K562 (cell line): Measurements from ENCODE around the gene PLEKHA8. TPM values are rescaled to one million over a fixed set of nuclear protein-coding genes. Genes with fewer than 3 reads are reported as not detected.

Experiments
- ATAC-seq: fragments of 200-7000 bp; cut with Tn5 transposase; 3 replicates; pipeline ENCODE4 v1.9.1; 2020; ENCODE audit warnings: moderate library complexity
- BruUV-seq: library from RNA; stranded (reverse); fragments of 400-500 nt; replicated peaks from 2 replicates; lab custom pipeline; 2021; lab: Mats Ljungman, UMichigan
- CTCF ChIA-PET: fragments of 300-600 bp; formaldehyde crosslinking; extraction: SDS; loops from one replicate; lab custom pipeline; 2021; ENCODE audit warnings: low intra/inter-chr PET ratio; lab: Yijun Ruan, JAX
- POLR2A ChIA-PET: fragments of 300-600, 350-650 bp; sonication (Branson Sonifier 250); formaldehyde crosslinking; extraction: SDS; loops from one replicate; lab custom pipeline; 2021; ENCODE audit warnings: antibody characterized with exemption, inconsistent platforms; lab: Yijun Ruan, JAX
- DNase-seq, 4 experiments: peaks; one replicate each; pipeline versions ENCODE4 v3.0.0 to v3.0.0-alpha.2; 2011 to 2018; ENCODE audit warnings: low spot score in 3 of 4, mixed read lengths in 3 of 4; ENCODE audit errors: extremely low read depth in 1 of 4
- FAIRE-seq: peaks from 2 replicates; lab custom pipeline; 2011; peaks lifted over from hg19 to GRCh38; lab: Jason Lieb, UNC
- H2AFZ ChIP-seq: 2 replicates; pipeline ENCODE4 v1.6.0; 2011; ENCODE audit warnings: low read depth, low read length, control low read depth, inconsistent platforms
- H3K27ac ChIP-seq: fragments of 200-600 bp; 3 replicates; pipeline ENCODE4 v1.8.0; 2011; ENCODE audit warnings: low read depth, mild to moderate bottlenecking, control low read depth, inconsistent platforms, low read length, moderate library complexity, mixed read lengths; ENCODE audit errors: extremely low read depth
- H3K27me3 ChIP-seq, 2 experiments: fragments of 300-600 bp in 1 of 2; 2 replicates in 1 of 2; 3 replicates in 1 of 2; pipeline versions ENCODE4 v1.6.0 to v1.8.0; 2011; ENCODE audit warnings: inconsistent platforms in 2 of 2, low read length in 2 of 2, mild to moderate bottlenecking in 1 of 2, mixed read lengths in 1 of 2, moderate library complexity in 1 of 2; ENCODE audit not compliant: control insufficient read depth in 2 of 2, insufficient read depth in 2 of 2
- H3K36me3 ChIP-seq: fragments of 300-600 bp; 3 replicates; pipeline ENCODE4 v1.8.0; 2011; ENCODE audit warnings: mild to moderate bottlenecking, low read length, inconsistent platforms; ENCODE audit not compliant: control insufficient read depth, insufficient read depth
- H3K4me1 ChIP-seq, 2 experiments: fragments of 200-600 bp in 1 of 2; replicated peaks in 1 of 2; 2 replicates in 1 of 2; 3 replicates in 1 of 2; pipeline versions ENCODE4 v1.5.1 to v1.8.0; 2011; ENCODE audit warnings: inconsistent platforms in 2 of 2, low read length in 2 of 2, mild to moderate bottlenecking in 1 of 2, mixed read lengths in 1 of 2, moderate library complexity in 1 of 2; ENCODE audit not compliant: control insufficient read depth in 2 of 2, insufficient read depth in 2 of 2
- H3K4me2 ChIP-seq: 2 replicates; pipeline ENCODE4 v1.6.1; 2011; ENCODE audit warnings: low read length, control low read depth, inconsistent platforms, mixed read lengths; ENCODE audit not compliant: insufficient read depth
- H3K4me3 ChIP-seq: fragments of 200-600 bp; sonication (generic), shearing (Covaris generic); 2 replicates; pipeline ENCODE4 v1.5.1; 2016; ENCODE audit warnings: control low read depth, inconsistent platforms
- H3K79me2 ChIP-seq: fragments of 200-600 bp; 3 replicates; pipeline ENCODE4 v1.8.0; 2011; ENCODE audit warnings: low read length, inconsistent platforms; ENCODE audit not compliant: control insufficient read depth, insufficient read depth
- H3K9ac ChIP-seq, 2 experiments: 2 replicates each; pipeline versions ENCODE4 v1.6.0 to v1.6.1; 2011; ENCODE audit warnings: low read depth in 2 of 2, low read length in 2 of 2, control low read depth in 1 of 2, inconsistent platforms in 1 of 2, mild to moderate bottlenecking in 1 of 2, mixed read lengths in 1 of 2; ENCODE audit not compliant: insufficient read depth in 1 of 2
- H3K9me1 ChIP-seq: one replicate; pipeline ENCODE4 v1.6.0; 2011; ENCODE audit warnings: inconsistent platforms, mild to moderate bottlenecking, low read length, moderate library complexity; ENCODE audit not compliant: control insufficient read depth, insufficient read depth
- H3K9me3 ChIP-seq: replicated peaks from 2 replicates; pipeline ENCODE4 v1.5.1; 2011; ENCODE audit warnings: low read depth, low read length, inconsistent platforms; ENCODE audit not compliant: control insufficient read depth, insufficient read depth
- H4K20me1 ChIP-seq: replicated peaks from 2 replicates; pipeline ENCODE4 v1.6.1; 2011; ENCODE audit warnings: low read length, inconsistent platforms, mixed read lengths; ENCODE audit not compliant: control insufficient read depth, insufficient read depth
- RNF2 ChIP-seq: sonication (generic); IDR thresholded peaks from 2 replicates; pipeline ENCODE4 v1.6.1; 2016
- WGBS: fragments of 100-300 bp; shearing (Covaris generic); methylation state at CpG from one replicate; pipeline ENCODE4 v1.1.6; 2016; ENCODE audit warnings: low coverage, mixed read lengths; ENCODE audit not compliant: insufficient coverage; ENCODE audit errors: missing lambda C conversion rate; 5-methylcytosine and 5-hydroxymethylcytosine counted together
- in situ Hi-C: fragments of 300-500 bp; cut with MboI; formaldehyde crosslinking; loops from 4 replicates; pipeline ENCODE4 v1.15.0; 2018; ENCODE audit warnings: inconsistent platforms, mixed read lengths
- intact Hi-C: fragments of 100-400 bp; cut with micrococcal nuclease; formaldehyde crosslinking; loops from 2 replicates; pipeline ENCODE4 v1.14.2; 2022
- polyA plus RNA-seq, 8 experiments: library from polyadenylated mRNA; depleted of rRNA in 4 of 8; stranded (reverse) in 5 of 8; unstranded in 3 of 8; fragments of >200 nt; fragmentation: Nextera tagmentation in 2 of 8; fragmentation: Illumina TruSeq in 1 of 8; extraction: Ambion mirVana in 2 of 8; extraction: Trizol in 1 of 8; gene quantifications; 2 replicates each; pipeline versions ENCODE4 v1.2.1 to v1.2.3, GENCODE V29; 2011 to 2014; ENCODE audit warnings: inconsistent platforms in 1 of 8, missing spikeins in 1 of 8
- total RNA-seq, 7 experiments: library from RNA; depleted of rRNA in 6 of 7; stranded (reverse); fragments of >200 nt in 6 of 7; fragmentation: Illumina TruSeq in 2 of 7; extraction: Trizol in 2 of 7; gene quantifications; 2 replicates each; pipeline versions ENCODE4 v1.2.1 to v1.2.3, GENCODE V29; 2011 to 2021; ENCODE audit warnings: low replicate concordance in 1 of 7
- TF ChIP-seq, protein P1 (sequence below): conservative IDR thresholded peaks from 2 replicates; pipeline ENCODE4 v1.6.1; 2011; ENCODE audit warnings: low read depth, mild to moderate bottlenecking, low read length; ENCODE audit not compliant: control insufficient read depth
- TF ChIP-seq, protein P2 (sequence below): fragments of 250-450 bp; sonication (Bioruptor Pico); IDR thresholded peaks from 2 replicates; pipeline ENCODE4 v1.9.0; 2021; ENCODE audit warnings: mild to moderate bottlenecking, inconsistent platforms
- TF ChIP-seq, protein P3 (sequence below): sonication (generic); IDR thresholded peaks from 2 replicates; pipeline ENCODE4 v1.6.1; 2016
- TF ChIP-seq, protein P4 (sequence below): fragments of 450-650 bp; IDR thresholded peaks from 2 replicates; pipeline ENCODE4 v1.6.1; 2016; ENCODE audit warnings: low read depth

The PLEKHA8 gene
- total and polyA plus RNA-seq, 9 of the 15 experiments (the other 6 are each of a cell fraction or from before 2014, with no cell fraction given): 3.2 to 16.3 (median 11.8) TPM

DNA sequence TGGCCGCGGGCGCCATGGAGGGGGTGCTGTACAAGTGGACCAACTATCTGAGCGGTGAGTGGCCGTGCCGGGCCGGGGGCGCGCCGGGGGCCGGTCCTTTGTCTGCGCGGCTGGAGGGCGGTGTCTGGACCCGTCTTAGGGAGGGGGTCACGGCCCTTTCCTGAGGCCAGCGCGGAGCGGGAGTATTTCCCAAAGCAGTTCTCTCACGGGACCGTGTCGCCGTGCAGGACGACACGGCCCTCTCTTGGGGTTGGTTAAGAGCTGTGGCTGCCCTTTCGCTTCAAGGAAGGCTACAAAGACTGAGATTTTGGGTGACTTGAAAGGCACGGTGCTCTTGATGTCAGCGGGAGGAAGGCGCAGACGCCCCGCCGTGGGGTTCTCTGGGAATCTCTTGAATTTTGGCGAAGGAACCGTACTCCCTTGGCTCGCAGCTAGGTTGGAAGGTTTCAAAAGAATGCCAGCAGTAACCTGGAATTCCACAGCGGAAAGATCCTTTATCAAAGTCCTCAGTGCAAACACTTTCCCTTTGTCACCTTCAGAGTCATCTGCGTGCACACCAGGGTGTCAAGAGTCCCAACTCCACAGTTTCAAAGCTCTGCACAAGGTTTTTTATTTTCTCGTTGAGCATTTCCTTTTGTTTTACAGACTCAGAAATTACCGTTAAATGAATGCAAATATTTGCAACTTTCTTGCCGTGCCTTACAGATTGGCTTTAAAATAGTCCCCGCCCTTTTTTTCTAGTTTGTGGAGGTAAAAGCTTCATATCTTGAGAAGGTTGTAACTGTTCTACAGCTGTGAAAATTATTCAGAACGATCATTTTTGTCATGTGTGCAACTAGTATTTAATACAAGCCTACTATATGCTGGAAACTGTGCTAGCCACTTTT lies 780 bp downstream of the PLEKHA8 start (continued):
- TF ChIP-seq, protein P1, sequence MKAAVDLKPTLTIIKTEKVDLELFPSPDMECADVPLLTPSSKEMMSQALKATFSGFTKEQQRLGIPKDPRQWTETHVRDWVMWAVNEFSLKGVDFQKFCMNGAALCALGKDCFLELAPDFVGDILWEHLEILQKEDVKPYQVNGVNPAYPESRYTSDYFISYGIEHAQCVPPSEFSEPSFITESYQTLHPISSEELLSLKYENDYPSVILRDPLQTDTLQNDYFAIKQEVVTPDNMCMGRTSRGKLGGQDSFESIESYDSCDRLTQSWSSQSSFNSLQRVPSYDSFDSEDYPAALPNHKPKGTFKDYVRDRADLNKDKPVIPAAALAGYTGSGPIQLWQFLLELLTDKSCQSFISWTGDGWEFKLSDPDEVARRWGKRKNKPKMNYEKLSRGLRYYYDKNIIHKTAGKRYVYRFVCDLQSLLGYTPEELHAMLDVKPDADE: no peak
- TF ChIP-seq, protein P2, sequence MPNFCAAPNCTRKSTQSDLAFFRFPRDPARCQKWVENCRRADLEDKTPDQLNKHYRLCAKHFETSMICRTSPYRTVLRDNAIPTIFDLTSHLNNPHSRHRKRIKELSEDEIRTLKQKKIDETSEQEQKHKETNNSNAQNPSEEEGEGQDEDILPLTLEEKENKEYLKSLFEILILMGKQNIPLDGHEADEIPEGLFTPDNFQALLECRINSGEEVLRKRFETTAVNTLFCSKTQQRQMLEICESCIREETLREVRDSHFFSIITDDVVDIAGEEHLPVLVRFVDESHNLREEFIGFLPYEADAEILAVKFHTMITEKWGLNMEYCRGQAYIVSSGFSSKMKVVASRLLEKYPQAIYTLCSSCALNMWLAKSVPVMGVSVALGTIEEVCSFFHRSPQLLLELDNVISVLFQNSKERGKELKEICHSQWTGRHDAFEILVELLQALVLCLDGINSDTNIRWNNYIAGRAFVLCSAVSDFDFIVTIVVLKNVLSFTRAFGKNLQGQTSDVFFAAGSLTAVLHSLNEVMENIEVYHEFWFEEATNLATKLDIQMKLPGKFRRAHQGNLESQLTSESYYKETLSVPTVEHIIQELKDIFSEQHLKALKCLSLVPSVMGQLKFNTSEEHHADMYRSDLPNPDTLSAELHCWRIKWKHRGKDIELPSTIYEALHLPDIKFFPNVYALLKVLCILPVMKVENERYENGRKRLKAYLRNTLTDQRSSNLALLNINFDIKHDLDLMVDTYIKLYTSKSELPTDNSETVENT (CRISPR knock-in tag): no peak
- no peak for TF ChIP-seq RNF2

DNA sequence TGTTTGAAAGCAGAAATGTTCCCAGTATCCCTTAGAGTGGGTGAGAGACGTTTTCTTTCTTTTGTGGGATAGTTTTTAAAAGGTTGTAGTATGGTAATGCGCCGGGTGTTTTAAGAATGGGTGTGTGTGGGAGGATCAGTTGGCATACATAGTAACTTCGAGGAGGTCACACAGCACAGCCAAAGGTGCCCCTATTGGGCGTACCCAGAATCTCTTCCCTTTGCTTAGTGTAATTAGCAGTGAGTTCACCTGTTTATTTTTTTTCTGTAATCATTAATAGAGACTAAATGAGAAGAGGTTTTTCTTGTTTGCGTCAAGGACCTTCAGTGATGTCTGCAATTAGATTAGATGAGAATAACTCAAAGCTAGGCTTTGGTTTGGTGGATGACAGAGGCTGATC lies 1.5 kb downstream of the PLEKHA8 start:
- Histone ChIP-seq H3K4me2 (peak overlapping the region; percentile 95), H3K9me3 (no peaks in the 10 kb centered on the region), H3K9me1 (no peaks in the 10 kb centered on the region), H3K9ac (no peak overlapping the region; a peak in 1 of 4 replicates), H3K4me1 (peaks cover 14% of the 10 kb centered on the region in 2 experiments; a peak in 4 of 5 replicates), H2AFZ (no peak overlapping the region), H3K4me3 (peak overlapping the region; percentile 82), H3K36me3 (peaks cover under 1% of the 10 kb centered on the region; the same call in 1 of the 3 replicates), H3K79me2 (peaks cover 65% of the 10 kb centered on the region), H4K20me1 (no peaks in the 10 kb centered on the region), H3K27ac (no peak overlapping the region), H3K27me3 (no peaks in the 10 kb centered on the region)
- CTCF ChIA-PET: no interaction called here
- ATAC-seq: no peak
- FAIRE-seq: no peak
- WGBS: 9% methylated on average over 6 of the region's 6 CpGs
- POLR2A ChIA-PET: no interaction called here
- TF ChIP-seq, protein P3, sequence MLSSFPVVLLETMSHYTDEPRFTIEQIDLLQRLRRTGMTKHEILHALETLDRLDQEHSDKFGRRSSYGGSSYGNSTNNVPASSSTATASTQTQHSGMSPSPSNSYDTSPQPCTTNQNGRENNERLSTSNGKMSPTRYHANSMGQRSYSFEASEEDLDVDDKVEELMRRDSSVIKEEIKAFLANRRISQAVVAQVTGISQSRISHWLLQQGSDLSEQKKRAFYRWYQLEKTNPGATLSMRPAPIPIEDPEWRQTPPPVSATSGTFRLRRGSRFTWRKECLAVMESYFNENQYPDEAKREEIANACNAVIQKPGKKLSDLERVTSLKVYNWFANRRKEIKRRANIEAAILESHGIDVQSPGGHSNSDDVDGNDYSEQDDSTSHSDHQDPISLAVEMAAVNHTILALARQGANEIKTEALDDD: peak; percentile 48; the same call in 1 of the 2 replicates
- TF ChIP-seq, protein P4, sequence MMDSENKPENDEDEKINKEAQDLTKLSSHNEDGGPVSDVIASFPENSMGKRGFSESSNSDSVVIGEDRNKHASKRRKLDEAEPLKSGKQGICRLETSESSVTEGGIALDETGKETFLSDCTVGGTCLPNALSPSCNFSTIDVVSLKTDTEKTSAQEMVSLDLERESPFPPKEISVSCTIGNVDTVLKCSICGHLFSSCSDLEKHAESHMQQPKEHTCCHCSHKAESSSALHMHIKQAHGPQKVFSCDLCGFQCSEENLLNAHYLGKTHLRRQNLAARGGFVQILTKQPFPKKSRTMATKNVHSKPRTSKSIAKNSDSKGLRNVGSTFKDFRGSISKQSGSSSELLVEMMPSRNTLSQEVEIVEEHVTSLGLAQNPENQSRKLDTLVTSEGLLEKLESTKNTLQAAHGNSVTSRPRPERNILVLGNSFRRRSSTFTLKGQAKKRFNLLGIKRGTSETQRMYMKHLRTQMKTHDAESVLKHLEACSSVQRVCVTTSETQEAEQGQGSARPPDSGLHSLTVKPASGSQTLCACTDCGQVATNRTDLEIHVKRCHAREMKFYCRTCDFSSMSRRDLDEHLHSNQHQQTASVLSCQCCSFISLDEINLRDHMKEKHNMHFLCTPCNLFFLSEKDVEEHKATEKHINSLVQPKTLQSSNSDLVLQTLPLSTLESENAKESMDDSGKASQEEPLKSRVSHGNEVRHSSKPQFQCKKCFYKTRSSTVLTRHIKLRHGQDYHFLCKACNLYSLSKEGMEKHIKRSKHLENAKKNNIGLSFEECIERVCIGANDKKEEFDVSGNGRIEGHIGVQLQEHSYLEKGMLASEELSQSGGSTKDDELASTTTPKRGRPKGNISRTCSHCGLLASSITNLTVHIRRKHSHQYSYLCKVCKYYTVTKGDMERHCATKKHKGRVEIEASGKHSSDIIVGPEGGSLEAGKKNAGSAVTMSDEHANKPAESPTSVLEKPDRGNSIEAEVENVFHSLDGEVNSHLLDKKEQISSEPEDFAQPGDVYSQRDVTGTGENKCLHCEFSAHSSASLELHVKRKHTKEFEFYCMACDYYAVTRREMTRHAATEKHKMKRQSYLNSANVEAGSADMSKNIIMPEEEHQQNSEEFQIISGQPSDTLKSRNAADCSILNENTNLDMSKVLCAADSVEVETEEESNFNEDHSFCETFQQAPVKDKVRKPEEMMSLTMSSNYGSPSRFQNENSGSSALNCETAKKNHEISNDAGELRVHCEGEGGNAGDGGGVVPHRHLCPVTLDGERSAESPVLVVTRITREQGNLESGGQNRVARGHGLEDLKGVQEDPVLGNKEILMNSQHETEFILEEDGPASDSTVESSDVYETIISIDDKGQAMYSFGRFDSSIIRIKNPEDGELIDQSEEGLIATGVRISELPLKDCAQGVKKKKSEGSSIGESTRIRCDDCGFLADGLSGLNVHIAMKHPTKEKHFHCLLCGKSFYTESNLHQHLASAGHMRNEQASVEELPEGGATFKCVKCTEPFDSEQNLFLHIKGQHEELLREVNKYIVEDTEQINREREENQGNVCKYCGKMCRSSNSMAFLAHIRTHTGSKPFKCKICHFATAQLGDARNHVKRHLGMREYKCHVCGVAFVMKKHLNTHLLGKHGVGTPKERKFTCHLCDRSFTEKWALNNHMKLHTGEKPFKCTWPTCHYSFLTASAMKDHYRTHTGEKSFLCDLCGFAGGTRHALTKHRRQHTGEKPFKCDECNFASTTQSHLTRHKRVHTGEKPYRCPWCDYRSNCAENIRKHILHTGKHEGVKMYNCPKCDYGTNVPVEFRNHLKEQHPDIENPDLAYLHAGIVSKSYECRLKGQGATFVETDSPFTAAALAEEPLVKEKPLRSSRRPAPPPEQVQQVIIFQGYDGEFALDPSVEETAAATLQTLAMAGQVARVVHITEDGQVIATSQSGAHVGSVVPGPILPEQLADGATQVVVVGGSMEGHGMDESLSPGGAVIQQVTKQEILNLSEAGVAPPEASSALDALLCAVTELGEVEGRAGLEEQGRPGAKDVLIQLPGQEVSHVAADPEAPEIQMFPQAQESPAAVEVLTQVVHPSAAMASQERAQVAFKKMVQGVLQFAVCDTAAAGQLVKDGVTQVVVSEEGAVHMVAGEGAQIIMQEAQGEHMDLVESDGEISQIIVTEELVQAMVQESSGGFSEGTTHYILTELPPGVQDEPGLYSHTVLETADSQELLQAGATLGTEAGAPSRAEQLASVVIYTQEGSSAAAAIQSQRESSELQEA: no peak
- BruUV-seq: TSS peak; percentile 37
- intact Hi-C loops: loop anchor here (2.0 to 5.0 kb wide), 2 partner anchors 33 to 108 kb away; no protein-coding TSS in a partner anchor
- DNase-seq: peak in 1 of 4 experiments; percentile 14
- in situ Hi-C loops: no loop called here
